HepG2 (cell line): ENCODE results near the gene PRELID2. TPM values are rescaled to one million over a fixed set of nuclear protein-coding genes. Genes with fewer than 3 reads are reported as not detected.

ENCODE experiments used
- CBFB ChIP-seq: sonication (generic); formaldehyde crosslinking; IDR thresholded peaks from 2 replicates; pipeline ENCODE4 v1.4.0; 2020; ENCODE audit warnings: missing genetic modification reagents
- CBX5 ChIP-seq: sonication (generic); formaldehyde crosslinking; IDR thresholded peaks from 2 replicates; pipeline ENCODE4 v1.4.0; 2020; ENCODE audit warnings: missing genetic modification reagents, borderline replicate concordance
- EHMT2 ChIP-seq: fragments of 200-600 bp; sonication (generic); IDR thresholded peaks from 2 replicates; pipeline ENCODE4 v1.7.0; 2017; ENCODE audit warnings: antibody characterized with exemption, low read depth, low read length, borderline replicate concordance
- HNRNPL ChIP-seq: fragments of 200-400 bp; formaldehyde crosslinking; IDR thresholded peaks from 2 replicates; pipeline ENCODE4 v1.6.1; 2017; ENCODE audit warnings: mild to moderate bottlenecking, low read depth, low read length
- IRX3 ChIP-seq: sonication (generic); formaldehyde crosslinking; IDR thresholded peaks from 2 replicates; pipeline ENCODE4 v1.8.1; 2023; ENCODE audit warnings: mild to moderate bottlenecking, low read depth, missing genetic modification reagents, borderline replicate concordance
- KAT2B ChIP-seq: fragments of 150-350 bp; IDR thresholded peaks from 2 replicates; pipeline ENCODE4 v1.6.1; 2014; ENCODE audit warnings: low read depth, low read length, borderline replicate concordance
- KMT2A ChIP-seq: sonication (generic); formaldehyde crosslinking; IDR thresholded peaks from 2 replicates; pipeline ENCODE4 v1.4.0; 2020; ENCODE audit warnings: missing genetic modification reagents
- MIER2 ChIP-seq: IDR thresholded peaks from 2 replicates; pipeline ENCODE4 v1.6.1; 2016; ENCODE audit warnings: missing biosample characterization, missing genetic modification reagents
- MXD3 ChIP-seq: IDR thresholded peaks from 2 replicates; pipeline ENCODE4 v1.6.1; 2016; ENCODE audit warnings: mild to moderate bottlenecking, missing biosample characterization, missing genetic modification reagents
- NFKB2 ChIP-seq: sonication (generic); formaldehyde crosslinking; IDR thresholded peaks from 2 replicates; pipeline ENCODE4 v1.4.0; 2020; ENCODE audit warnings: missing genetic modification reagents, borderline replicate concordance
- NR2C2 ChIP-seq: sonication (generic); formaldehyde crosslinking; IDR thresholded peaks from 2 replicates; pipeline ENCODE4 v1.4.0; 2020; ENCODE audit warnings: missing genetic modification reagents, mild to moderate bottlenecking, moderate library complexity, borderline replicate concordance
- PHF20 ChIP-seq: sonication (generic); formaldehyde crosslinking; IDR thresholded peaks from 2 replicates; pipeline ENCODE4 v1.5.0; 2020; ENCODE audit warnings: mild to moderate bottlenecking, missing genetic modification reagents
- THYN1 ChIP-seq: sonication (generic); formaldehyde crosslinking; IDR thresholded peaks from 2 replicates; pipeline ENCODE4 v1.8.1; 2023; ENCODE audit warnings: low read depth, mild to moderate bottlenecking, moderate library complexity, missing genetic modification reagents, borderline replicate concordance
- YY1 ChIP-seq: IDR thresholded peaks from 2 replicates; pipeline ENCODE4 v1.6.1; 2011; ENCODE audit warnings: low read length, low read depth, moderate library complexity, mild to moderate bottlenecking; ENCODE audit not compliant: insufficient read depth, insufficient replicate concordance
- ZBTB10 ChIP-seq: sonication (generic); formaldehyde crosslinking; IDR thresholded peaks from 2 replicates; pipeline ENCODE4 v1.4.0; 2020; ENCODE audit warnings: missing genetic modification reagents, borderline replicate concordance
- ZFX ChIP-seq: sonication (generic); formaldehyde crosslinking; IDR thresholded peaks from 2 replicates; pipeline ENCODE4 v1.4.0; 2020; ENCODE audit warnings: mild to moderate bottlenecking, low read depth, missing genetic modification reagents, moderate library complexity
- ZNF12 ChIP-seq: sonication (generic); formaldehyde crosslinking; IDR thresholded peaks from 2 replicates; pipeline ENCODE4 v1.5.0; 2020; ENCODE audit warnings: missing genetic modification reagents
- ZNF24 ChIP-seq: fragments of 450-650 bp; IDR thresholded peaks from 2 replicates; pipeline ENCODE4 v1.6.1; 2017; ENCODE audit warnings: antibody characterized with exemption, mild to moderate bottlenecking
- ZNF510 ChIP-seq: sonication (generic); formaldehyde crosslinking; IDR thresholded peaks from 2 replicates; pipeline ENCODE4 v1.4.0; 2020; ENCODE audit warnings: low read depth, mild to moderate bottlenecking, missing genetic modification reagents
- ZNF737 ChIP-seq: sonication (generic); formaldehyde crosslinking; IDR thresholded peaks from 2 replicates; pipeline ENCODE4 v1.5.0; 2020; ENCODE audit warnings: missing genetic modification reagents, mild to moderate bottlenecking, borderline replicate concordance
- polyA plus RNA-seq, 8 experiments: library from polyadenylated mRNA; depleted of rRNA in 3 of 8; stranded (reverse) in 7 of 8; unstranded in 1 of 8; fragments of >200 nt; fragmentation: Illumina TruSeq in 4 of 8; extraction: Trizol in 4 of 8; gene quantifications; 2 replicates each; pipeline versions ENCODE4 v1.2.1 to v1.2.3, GENCODE V29; 2011 to 2016; ENCODE audit warnings: low read depth in 4 of 8, missing spikeins in 1 of 8, mixed read lengths in 1 of 8; ENCODE audit not compliant: insufficient read depth in 1 of 8
- total RNA-seq, 5 experiments: library from RNA; depleted of rRNA; stranded (reverse); fragments of >200 nt; fragmentation: Illumina TruSeq; extraction: Trizol; gene quantifications; 2 replicates each; pipeline ENCODE4 v1.2.3, GENCODE V29; 2016; ENCODE audit warnings: low read depth in 1 of 5
- TF ChIP-seq, protein P1 (sequence below): sonication (generic); formaldehyde crosslinking; conservative IDR thresholded peaks from 2 replicates; pipeline ENCODE4 v1.5.0; 2020; ENCODE audit warnings: missing genetic modification reagents
- TF ChIP-seq, protein P2 (sequence below): sonication (generic); formaldehyde crosslinking; IDR thresholded peaks from 2 replicates; pipeline ENCODE4 v1.4.0; 2020; ENCODE audit warnings: mild to moderate bottlenecking, low read depth, missing genetic modification reagents

The PRELID2 gene
- total and polyA plus RNA-seq, 2 of the 13 experiments (the other 11 are each of a cell fraction or from before 2014, with no cell fraction given) = 10.0 to 22.9 TPM

GRCh38 chr5:145834917-145835847, at the start of gene PRELID2 (continued):
- no peak; the same call in 1 of the 2 replicates for TF ChIP-seq NR2C2 (CRISPR knock-in tag)
- TF ChIP-seq YY1 = peak; percentile 82
- TF ChIP-seq CBX5 = no peak; the same call in 1 of the 2 replicates
- no peak for TF ChIP-seq THYN1 (CRISPR knock-in tag)
- peak; percentile 53; the same call in 1 of the 2 replicates for TF ChIP-seq KMT2A (CRISPR knock-in tag)
- TF ChIP-seq IRX3 = peak; percentile 73; the same call in 1 of the 2 replicates
- TF ChIP-seq ZNF24 = no peak
- no peak for TF ChIP-seq EHMT2
- TF ChIP-seq HNRNPL = 0 out of 2 replicates have a peak, but pooled peaks have one; percentile 22
- no peak for TF ChIP-seq ZNF12 (CRISPR knock-in tag)
- TF ChIP-seq MIER2 (CRISPR knock-in tag) = peak; percentile 49; the same call in 1 of the 2 replicates
- no peak; the same call in 1 of the 2 replicates for TF ChIP-seq CBFB (CRISPR knock-in tag)
- peak; percentile 73 for TF ChIP-seq PHF20
- TF ChIP-seq KAT2B = no peak
- no peak for TF ChIP-seq ZNF510 (CRISPR knock-in tag)
- no peak for TF ChIP-seq ZBTB10 (CRISPR knock-in tag)
- peak; percentile 73 for TF ChIP-seq MXD3
- peak; percentile 96 for TF ChIP-seq ZFX
- TF ChIP-seq NFKB2 (CRISPR knock-in tag) = peak; percentile 66; the same call in 1 of the 2 replicates
- TF ChIP-seq, protein P1, sequence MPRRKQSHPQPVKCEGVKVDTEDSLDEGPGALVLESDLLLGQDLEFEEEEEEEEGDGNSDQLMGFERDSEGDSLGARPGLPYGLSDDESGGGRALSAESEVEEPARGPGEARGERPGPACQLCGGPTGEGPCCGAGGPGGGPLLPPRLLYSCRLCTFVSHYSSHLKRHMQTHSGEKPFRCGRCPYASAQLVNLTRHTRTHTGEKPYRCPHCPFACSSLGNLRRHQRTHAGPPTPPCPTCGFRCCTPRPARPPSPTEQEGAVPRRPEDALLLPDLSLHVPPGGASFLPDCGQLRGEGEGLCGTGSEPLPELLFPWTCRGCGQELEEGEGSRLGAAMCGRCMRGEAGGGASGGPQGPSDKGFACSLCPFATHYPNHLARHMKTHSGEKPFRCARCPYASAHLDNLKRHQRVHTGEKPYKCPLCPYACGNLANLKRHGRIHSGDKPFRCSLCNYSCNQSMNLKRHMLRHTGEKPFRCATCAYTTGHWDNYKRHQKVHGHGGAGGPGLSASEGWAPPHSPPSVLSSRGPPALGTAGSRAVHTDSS (CRISPR knock-in tag) = no peak
- TF ChIP-seq, protein P2, sequence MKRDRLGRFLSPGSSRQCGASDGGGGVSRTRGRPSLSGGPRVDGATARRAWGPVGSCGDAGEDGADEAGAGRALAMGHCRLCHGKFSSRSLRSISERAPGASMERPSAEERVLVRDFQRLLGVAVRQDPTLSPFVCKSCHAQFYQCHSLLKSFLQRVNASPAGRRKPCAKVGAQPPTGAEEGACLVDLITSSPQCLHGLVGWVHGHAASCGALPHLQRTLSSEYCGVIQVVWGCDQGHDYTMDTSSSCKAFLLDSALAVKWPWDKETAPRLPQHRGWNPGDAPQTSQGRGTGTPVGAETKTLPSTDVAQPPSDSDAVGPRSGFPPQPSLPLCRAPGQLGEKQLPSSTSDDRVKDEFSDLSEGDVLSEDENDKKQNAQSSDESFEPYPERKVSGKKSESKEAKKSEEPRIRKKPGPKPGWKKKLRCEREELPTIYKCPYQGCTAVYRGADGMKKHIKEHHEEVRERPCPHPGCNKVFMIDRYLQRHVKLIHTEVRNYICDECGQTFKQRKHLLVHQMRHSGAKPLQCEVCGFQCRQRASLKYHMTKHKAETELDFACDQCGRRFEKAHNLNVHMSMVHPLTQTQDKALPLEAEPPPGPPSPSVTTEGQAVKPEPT (CRISPR knock-in tag) = no peak
- TF ChIP-seq ZNF737 (CRISPR knock-in tag) = 0 out of 2 replicates have a peak, but pooled peaks have one; percentile 83
